ENCODE results near the gene TMEM141.
"Not testable (repeated sequence)": the region's sequence is repeated elsewhere in the genome, so short reads cannot be mapped to it uniquely, and the experiment has no call there.

TMEM141 gene

DNA sequence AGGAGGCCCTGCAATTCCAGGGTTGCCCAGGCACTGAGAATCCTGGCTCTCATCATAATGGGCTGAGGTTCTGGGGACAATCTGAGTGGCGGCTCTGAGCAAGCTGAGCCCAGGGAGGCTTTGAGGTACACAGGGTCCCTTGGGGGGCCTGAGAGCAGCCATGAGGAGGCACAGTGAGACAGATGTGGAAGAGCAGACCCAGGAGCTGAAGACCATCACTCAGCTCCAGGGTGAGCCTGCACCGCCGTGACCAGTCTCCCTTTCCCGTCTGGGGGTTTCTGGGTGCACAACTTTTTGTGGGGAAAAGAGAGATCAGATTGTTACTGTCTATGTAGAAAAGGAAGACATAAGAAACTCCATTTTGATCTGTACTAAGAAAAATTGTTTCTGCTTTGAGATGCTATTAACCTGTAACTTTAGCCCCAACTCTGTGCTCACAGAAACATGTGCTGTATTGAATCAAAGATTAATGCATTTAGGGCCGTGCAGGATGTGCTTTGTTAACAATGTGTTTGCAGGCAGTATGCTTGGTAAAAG lies 5.2 kb downstream of the TMEM141 start, which contains the start of gene CCDC183:
Gene CCDC183 (plus strand): TSS at position 101 of the 537 bp plus-strand sequence. CDS start 60 bp downstream, at position 161.
- Histone ChIP-seq H3K4me1 (ENCODE audit: control insufficient read depth, insufficient read depth, low read length) (no peaks in the 10 kb centered on the region), H3K36me3 (ENCODE audit: control insufficient read depth, insufficient read depth, low read length) (no peaks in the 10 kb centered on the region), H3K4me3 (ENCODE audit: low read length) (no peak within 1 kb of the TSS), H3K27me3 (ENCODE audit: control insufficient read depth, insufficient read depth, low read length) (no peaks in the 10 kb centered on the region), H3K9me3 (ENCODE audit: control insufficient read depth, insufficient read depth, low read length) (no peaks in the 10 kb centered on the region), H3K27ac (ENCODE audit: low read length) (no peak within 1 kb of the TSS)
- no CpG with 5 or more reads among the region's 5 CpGs for WGBS (ENCODE audit: insufficient coverage, insufficient read length)
- no peak for DNase-seq (ENCODE audit: low read depth, low spot score)

DNA sequence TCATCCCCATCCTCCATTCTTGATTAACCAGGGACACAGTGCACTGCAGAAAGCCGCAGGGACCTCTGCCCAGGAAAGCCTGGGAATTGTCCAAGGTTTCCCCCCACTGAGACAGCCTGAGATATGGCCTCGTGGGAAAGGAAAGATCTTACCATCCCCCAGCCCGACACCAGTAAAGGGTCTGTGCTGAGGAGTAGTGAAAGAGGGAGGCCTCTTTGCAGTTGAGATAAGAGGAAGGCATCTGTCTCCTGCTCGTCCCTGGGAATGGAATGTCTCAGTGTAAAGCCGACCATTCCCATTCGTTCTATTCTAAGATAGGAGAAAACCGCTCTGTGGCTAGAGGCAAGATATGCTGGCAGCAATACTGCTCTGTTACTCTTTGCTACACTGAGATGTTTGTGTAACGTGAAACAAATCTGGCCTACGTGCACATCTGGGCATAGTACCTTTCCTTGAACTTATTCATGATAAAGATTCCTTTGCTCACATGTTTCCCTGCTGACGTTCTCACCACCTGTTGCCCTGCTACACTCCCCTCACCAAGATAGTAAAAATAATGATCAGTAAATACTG lies 5.7 kb downstream of the TMEM141 start:
- DNase-seq (ENCODE audit: low read depth, low spot score); H3K4me3 ChIP-seq (ENCODE audit: low read length); H3K27me3 ChIP-seq (ENCODE audit: control insufficient read depth, insufficient read depth, low read length); H3K4me1 ChIP-seq (ENCODE audit: control insufficient read depth, insufficient read depth, low read length); H3K36me3 ChIP-seq (ENCODE audit: control insufficient read depth, insufficient read depth, low read length); H3K27ac ChIP-seq (ENCODE audit: low read length); H3K9me3 ChIP-seq (ENCODE audit: control insufficient read depth, insufficient read depth, low read length): not testable (repeated sequence)
- WGBS (ENCODE audit: insufficient coverage, insufficient read length), result no CpG with 5 or more reads among the region's 10 CpGs

DNA sequence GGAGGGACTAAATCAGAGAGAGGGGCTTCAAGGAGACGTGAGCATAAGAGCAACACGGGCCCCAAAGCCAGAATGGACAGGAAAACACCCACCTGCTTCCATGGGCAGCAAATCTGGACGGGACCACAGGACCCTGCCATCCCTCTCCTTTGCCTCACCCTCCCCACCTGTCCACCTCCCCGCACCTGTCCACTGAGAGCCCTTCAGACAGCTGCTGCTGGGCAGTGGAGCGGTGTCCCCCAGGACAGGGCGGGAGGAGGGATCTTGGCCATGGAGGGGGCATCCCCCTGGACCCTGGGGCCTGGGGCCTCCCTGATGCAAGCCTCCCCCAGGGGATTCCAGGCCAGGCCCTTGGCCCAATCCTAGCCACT lies 7.5 kb downstream of the TMEM141 start:
- Histone ChIP-seq H3K27me3 (ENCODE audit: control insufficient read depth, insufficient read depth, low read length) (no peaks in the 10 kb centered on the region), H3K4me1 (ENCODE audit: control insufficient read depth, insufficient read depth, low read length) (no peaks in the 10 kb centered on the region), H3K27ac (ENCODE audit: low read length) (no peak overlapping the region), H3K9me3 (ENCODE audit: control insufficient read depth, insufficient read depth, low read length) (no peaks in the 10 kb centered on the region), H3K36me3 (ENCODE audit: control insufficient read depth, insufficient read depth, low read length) (no peaks in the 10 kb centered on the region), H3K4me3 (ENCODE audit: low read length) (no peak overlapping the region)
- DNase-seq (ENCODE audit: low read depth, low spot score), result no peak
- WGBS (ENCODE audit: insufficient coverage, insufficient read length), result no CpG with 5 or more reads among the region's 6 CpGs

DNA sequence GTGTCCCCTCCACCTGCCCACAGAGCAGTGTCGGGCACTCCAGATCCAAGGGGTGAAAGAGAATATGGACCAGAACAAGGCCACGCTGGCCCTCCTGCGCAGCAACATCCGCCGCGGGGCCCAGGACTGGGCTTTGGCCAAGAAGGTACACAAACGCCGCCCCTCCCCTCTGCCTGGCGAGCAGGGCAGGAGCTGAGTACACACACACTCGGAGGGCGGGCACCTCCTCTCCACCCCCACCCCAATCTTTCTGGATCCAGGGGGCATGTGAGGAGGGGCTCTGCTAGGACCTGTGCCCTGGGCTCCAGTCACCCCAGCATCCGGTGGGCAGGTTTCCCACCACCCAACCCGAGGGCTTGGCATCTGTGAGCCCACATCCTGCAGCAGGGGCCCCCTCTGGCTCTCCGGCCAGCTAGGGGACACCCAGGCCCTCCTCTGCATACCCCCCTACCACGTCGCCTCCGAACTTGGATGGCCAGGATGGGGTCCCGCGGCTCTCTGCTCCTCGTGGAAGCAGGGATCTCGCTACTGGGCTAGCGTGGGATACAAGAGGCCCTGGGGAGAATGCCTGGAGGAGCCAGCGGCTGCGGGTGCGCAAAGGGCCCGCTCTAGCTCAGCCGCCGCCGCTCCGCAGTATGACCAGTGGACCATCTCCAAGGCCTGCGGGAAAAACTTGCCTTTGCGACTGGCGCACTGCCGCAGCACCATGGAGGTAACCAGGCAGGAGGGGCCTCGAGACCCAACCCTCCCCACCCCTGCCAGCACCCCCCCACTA lies 8.1 kb downstream of the TMEM141 start:
- Histone ChIP-seq H3K4me1 (ENCODE audit: control insufficient read depth, insufficient read depth, low read length) (no peaks in the 10 kb centered on the region), H3K27me3 (ENCODE audit: control insufficient read depth, insufficient read depth, low read length) (no peaks in the 10 kb centered on the region), H3K4me3 (ENCODE audit: low read length) (peak overlapping the region; percentile 25; the same call in 1 of the 2 replicates), H3K36me3 (ENCODE audit: control insufficient read depth, insufficient read depth, low read length) (no peaks in the 10 kb centered on the region), H3K27ac (ENCODE audit: low read length) (no peak overlapping the region), H3K9me3 (ENCODE audit: control insufficient read depth, insufficient read depth, low read length) (no peaks in the 10 kb centered on the region)
- no peak for DNase-seq (ENCODE audit: low read depth, low spot score)
- WGBS (ENCODE audit: insufficient coverage, insufficient read length), result no CpG with 5 or more reads among the region's 35 CpGs

DNA sequence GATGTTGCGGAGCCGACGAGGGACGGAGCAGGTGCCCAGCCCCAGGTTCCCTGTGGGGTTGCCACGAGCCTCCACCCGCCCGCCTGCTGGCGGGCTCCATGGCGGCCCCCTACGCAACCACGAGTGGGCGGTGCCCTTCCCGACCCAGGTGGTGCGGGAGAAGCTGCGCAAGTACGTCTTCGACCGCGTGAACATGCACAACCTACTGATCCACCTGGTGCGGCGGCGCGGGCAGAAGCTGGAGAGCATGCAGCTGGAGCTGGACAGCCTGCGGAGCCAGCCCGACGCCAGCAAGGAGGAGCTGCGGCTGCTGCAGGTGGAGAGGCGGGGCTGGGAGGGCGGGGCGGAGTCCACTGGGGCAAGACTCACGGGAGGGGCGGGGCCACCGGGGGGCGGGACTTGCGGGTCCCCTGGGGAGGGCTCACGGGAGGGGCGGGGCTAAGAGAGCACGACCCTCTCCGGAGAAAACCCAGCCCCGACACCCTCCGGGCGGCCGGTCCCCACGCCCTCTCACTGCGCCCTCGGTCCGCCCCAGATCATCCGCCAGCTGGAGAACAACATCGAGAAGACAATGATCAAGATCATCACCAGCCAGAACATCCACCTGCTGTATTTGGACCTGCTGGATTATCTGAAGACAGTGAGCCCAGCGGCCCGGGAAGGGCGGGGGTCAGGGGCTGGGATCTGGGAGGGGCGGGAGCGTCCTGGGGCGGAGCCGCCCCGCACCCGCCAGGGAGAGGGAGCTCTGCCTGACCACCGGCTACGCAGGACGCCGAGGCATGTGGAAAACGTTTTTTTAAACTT lies 8.9 kb downstream of the TMEM141 start:
- no peaks in the 10 kb centered on the region for H3K27me3 ChIP-seq (ENCODE audit: control insufficient read depth, insufficient read depth, low read length)
- H3K4me3 ChIP-seq (ENCODE audit: low read length), result peak overlapping the region; percentile 77
- WGBS (ENCODE audit: insufficient coverage, insufficient read length), result no CpG with 5 or more reads among the region's 63 CpGs
- no peaks in the 10 kb centered on the region for H3K36me3 ChIP-seq (ENCODE audit: control insufficient read depth, insufficient read depth, low read length)
- H3K27ac ChIP-seq (ENCODE audit: low read length), result no peak overlapping the region
- no peak for DNase-seq (ENCODE audit: low read depth, low spot score)
- no peaks in the 10 kb centered on the region for H3K9me3 ChIP-seq (ENCODE audit: control insufficient read depth, insufficient read depth, low read length)
- no peaks in the 10 kb centered on the region for H3K4me1 ChIP-seq (ENCODE audit: control insufficient read depth, insufficient read depth, low read length)

DNA sequence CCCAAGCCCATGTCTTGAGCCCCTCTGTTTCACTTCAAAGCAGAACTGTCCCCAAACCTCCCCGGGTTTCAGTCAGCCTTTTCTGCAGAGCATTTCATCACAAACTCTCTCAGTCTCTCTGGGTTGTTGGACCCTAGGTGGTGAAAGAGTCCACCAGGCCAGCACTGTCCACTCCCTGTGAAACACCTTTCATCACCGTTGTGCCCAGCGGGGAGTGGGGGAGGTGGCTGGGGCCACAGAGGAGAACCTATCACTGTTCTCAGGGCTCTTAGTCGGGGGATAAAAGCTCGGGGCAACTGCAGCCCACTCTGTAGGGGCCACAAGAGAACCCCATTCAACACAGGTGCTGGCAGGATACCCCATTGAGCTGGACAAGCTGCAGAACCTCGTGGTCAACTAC lies 11.2 kb downstream of the TMEM141 start:
- Histone ChIP-seq H3K9me3 (ENCODE audit: control insufficient read depth, insufficient read depth, low read length) (no peaks in the 10 kb centered on the region), H3K36me3 (ENCODE audit: control insufficient read depth, insufficient read depth, low read length) (no peaks in the 10 kb centered on the region), H3K4me1 (ENCODE audit: control insufficient read depth, insufficient read depth, low read length) (peaks cover 5% of the 10 kb centered on the region; the same call in 1 of the 2 replicates), H3K27ac (ENCODE audit: low read length) (no peak overlapping the region), H3K4me3 (ENCODE audit: low read length) (no peak overlapping the region), H3K27me3 (ENCODE audit: control insufficient read depth, insufficient read depth, low read length) (no peaks in the 10 kb centered on the region)
- WGBS (ENCODE audit: insufficient coverage, insufficient read length), result no CpG with 5 or more reads among the region's 6 CpGs
- DNase-seq (ENCODE audit: low read depth, low spot score), result no peak

DNA sequence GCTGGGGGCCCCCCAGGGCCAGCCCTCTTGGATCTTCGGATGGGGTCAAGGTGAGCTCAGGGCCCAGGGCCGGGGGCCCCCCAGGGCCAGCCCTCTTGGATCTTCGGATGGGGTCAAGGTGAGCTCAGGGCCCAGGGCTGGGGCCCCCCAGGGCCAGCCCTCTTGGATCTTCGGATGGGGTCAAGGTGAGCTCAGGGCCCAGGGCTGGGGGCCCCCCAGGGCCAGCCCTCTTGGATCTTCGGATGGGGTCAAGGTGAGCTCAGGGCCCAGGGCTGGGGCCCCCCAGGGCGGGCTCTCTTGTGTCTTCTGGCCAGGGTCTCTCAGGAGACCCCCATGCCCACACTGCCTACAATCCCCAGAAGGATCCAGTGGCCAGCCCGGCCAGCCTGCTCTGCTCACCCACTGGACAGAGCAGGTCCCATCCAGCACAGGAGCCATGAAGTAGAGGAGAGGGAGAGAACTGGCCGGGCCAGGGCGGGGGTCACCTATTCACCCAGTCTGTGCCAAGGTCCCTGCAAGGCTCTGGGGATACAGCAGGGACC lies 11.9 kb downstream of the TMEM141 start:
- DNase-seq (ENCODE audit: low read depth, low spot score); H3K36me3 ChIP-seq (ENCODE audit: control insufficient read depth, insufficient read depth, low read length); H3K27ac ChIP-seq (ENCODE audit: low read length); H3K4me1 ChIP-seq (ENCODE audit: control insufficient read depth, insufficient read depth, low read length); H3K27me3 ChIP-seq (ENCODE audit: control insufficient read depth, insufficient read depth, low read length); H3K4me3 ChIP-seq (ENCODE audit: low read length); H3K9me3 ChIP-seq (ENCODE audit: control insufficient read depth, insufficient read depth, low read length): not testable (repeated sequence)
- WGBS (ENCODE audit: insufficient coverage, insufficient read length), result no CpG with 5 or more reads among the region's 9 CpGs

DNA sequence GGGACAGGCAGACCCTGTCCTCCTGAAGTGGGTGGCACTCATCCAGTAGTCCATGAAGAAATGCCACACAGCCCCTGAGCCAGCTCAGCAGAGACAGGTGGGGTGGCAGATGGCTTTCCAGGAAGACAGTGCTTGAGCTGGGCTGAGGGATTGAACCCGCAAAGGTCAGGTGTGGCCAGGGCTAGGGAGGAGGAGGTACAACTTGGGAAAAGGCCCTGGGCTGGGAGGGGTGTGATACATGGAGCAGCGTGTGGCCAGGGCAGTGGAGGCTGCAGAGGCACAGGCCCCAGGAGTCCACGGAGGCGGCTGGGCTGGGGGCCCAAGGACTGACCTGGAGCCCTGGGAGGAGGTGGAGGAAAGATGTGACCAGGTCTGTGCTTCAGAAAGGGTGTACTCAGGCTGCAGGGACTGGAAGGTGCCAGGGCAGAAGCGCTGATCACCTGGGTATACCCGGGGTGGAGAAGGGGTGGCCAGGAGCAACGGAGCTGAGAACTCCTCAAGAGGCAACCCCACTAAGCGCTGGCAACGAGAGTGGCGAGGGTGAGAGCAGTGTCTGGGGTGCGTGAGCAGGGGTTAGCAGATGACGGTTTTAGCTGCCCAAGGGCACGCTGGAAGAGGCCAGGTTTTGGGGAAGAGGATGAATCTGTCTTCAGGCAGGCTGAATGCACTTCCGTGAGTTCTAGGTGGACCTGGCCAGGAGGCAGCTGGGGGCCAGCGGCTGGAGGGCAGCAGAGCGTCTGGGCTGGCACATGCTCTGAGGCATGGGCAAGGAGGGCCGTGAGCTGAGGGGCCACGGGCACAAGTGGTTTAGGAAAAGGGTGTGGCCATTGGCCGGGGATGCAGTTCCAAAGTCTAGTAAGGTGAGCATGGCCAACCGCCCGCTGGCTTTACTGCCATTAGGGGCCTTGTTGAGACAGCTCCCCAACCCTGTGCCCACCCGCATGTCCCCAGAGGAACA lies 12.7 kb downstream of the TMEM141 start:
- no CpG with 5 or more reads among the region's 22 CpGs for WGBS (ENCODE audit: insufficient coverage, insufficient read length)
- no peak for DNase-seq (ENCODE audit: low read depth, low spot score)
- Histone ChIP-seq H3K4me3 (ENCODE audit: low read length) (no peak overlapping the region), H3K36me3 (ENCODE audit: control insufficient read depth, insufficient read depth, low read length) (no peaks in the 10 kb centered on the region), H3K4me1 (ENCODE audit: control insufficient read depth, insufficient read depth, low read length) (peaks cover 5% of the 10 kb centered on the region; the same call in 1 of the 2 replicates), H3K27me3 (ENCODE audit: control insufficient read depth, insufficient read depth, low read length) (no peaks in the 10 kb centered on the region), H3K27ac (ENCODE audit: low read length) (no peak overlapping the region), H3K9me3 (ENCODE audit: control insufficient read depth, insufficient read depth, low read length) (no peaks in the 10 kb centered on the region)

DNA sequence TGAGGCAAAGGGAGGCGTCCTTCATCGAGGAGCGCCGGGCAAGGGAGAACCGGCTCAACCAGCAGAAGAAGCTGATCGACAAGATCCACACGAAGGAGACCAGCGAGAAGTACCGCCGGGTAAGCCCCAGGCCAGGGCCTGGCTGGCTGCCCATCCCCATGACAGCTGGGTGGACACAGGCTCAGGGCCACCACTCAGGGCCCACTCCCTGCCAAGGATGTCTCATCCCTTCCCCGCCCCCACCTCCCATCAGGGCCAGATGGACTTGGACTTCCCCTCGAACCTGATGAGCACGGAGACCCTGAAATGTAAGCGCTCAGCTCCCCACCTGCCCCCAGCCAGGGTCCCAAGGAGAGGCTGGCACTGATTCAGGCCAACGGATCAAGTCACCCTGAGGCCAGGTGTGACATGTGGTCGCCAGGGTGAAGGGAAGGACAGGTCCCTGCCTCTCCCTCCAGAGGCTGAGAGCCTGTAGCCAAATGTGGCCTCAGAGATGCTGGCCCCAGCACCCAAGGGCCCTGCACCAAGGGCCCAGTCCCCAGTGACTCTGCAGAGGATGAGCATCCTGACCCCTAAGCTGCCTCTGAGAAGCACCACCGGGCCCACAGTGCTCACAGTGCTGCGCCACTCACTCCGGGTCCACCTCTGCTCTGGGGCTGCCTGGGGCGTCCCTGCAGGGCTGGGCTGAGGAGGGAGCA lies 13.5 kb downstream of the TMEM141 start:
- H3K4me3 ChIP-seq (ENCODE audit: low read length), result no peak overlapping the region
- H3K27ac ChIP-seq (ENCODE audit: low read length), result no peak overlapping the region
- peaks cover 5% of the 10 kb centered on the region; the same call in 1 of the 2 replicates for H3K4me1 ChIP-seq (ENCODE audit: control insufficient read depth, insufficient read depth, low read length)
- H3K9me3 ChIP-seq (ENCODE audit: control insufficient read depth, insufficient read depth, low read length), result no peaks in the 10 kb centered on the region
- no peaks in the 10 kb centered on the region for H3K27me3 ChIP-seq (ENCODE audit: control insufficient read depth, insufficient read depth, low read length)
- DNase-seq (ENCODE audit: low read depth, low spot score), result no peak
- peaks cover 1% of the 10 kb centered on the region; the same call in 1 of the 2 replicates for H3K36me3 ChIP-seq (ENCODE audit: control insufficient read depth, insufficient read depth, low read length)
- no CpG with 5 or more reads among the region's 20 CpGs for WGBS (ENCODE audit: insufficient coverage, insufficient read length)
